ENCODE results near the gene MSMO1. TPM values are rescaled to one million over a fixed set of nuclear protein-coding genes. Genes with fewer than 3 reads are reported as not detected.
A peak's percentile ranks its signal among the peaks of the same experiment; 100 is the strongest.

MSMO1 gene
- total RNA-seq, 1 experiment from 2014 or later, result 72.9 TPM

GRCh38 chr4:165297626-165298025, 29.8 kb upstream of the MSMO1 start (continued):
- no peak for TF ChIP-seq CREM (CRISPR knock-in tag; IDR thresholded peaks at IDR 0.05)

GRCh38 chr4:165299399-165300060, 27.9 kb upstream of the MSMO1 start:
- Mint-ChIP-seq H3K27ac (peak overlapping the region; percentile 25; the same call in 1 of the 2 replicates), H3K36me3 (peaks cover 5% of the 10 kb centered on the region), H3K27me3 (ENCODE audit: low read depth) (no peaks in the 10 kb centered on the region), H3K4me3 (no peak overlapping the region), H3K9me3 (no peaks in the 10 kb centered on the region), H3K4me1 (peaks cover 6% of the 10 kb centered on the region)
- ChIA-PET CTCF (no interaction called here), POLR2A (no interaction called here)
- DNase-seq (ENCODE audit: low spot score) (no peak), ATAC-seq (no peak)
- TF ChIP-seq SOX15 (CRISPR knock-in tag; IDR thresholded peaks at IDR 0.05) (no peak), GRHL2 (CRISPR knock-in tag; IDR thresholded peaks at IDR 0.05; ENCODE audit: insufficient replicate concordance, severe bottlenecking) (no peak), SMAD4 (CRISPR knock-in tag; IDR thresholded peaks at IDR 0.05) (no peak), E2F5 (CRISPR knock-in tag; IDR thresholded peaks at IDR 0.05) (no peak)

- H3K27ac Mint-ChIP-seq, result no peak overlapping the region; the same call in 1 of the 2 replicates
- ChIA-PET POLR2A (no interaction called here), CTCF (interaction anchor here (0.5 kb wide), 1 partner anchor 83 kb away, joined by 3 read pairs; no protein-coding TSS in a partner anchor)
- H3K27me3 Mint-ChIP-seq (ENCODE audit: low read depth), result no peaks in the 10 kb centered on the region
- ATAC-seq, result no peak
- H3K36me3 Mint-ChIP-seq, result peaks cover 5% of the 10 kb centered on the region
- H3K4me1 Mint-ChIP-seq, result no peaks in the 10 kb centered on the region
- TF ChIP-seq ZBTB43 (CRISPR knock-in tag; IDR thresholded peaks at IDR 0.05) (no peak), NR1H2 (CRISPR knock-in tag; IDR thresholded peaks at IDR 0.05) (no peak), ATF3 (CRISPR knock-in tag; conservative IDR thresholded peaks at IDR 0.05) (no peak), ZNF317 (CRISPR knock-in tag; IDR thresholded peaks at IDR 0.05; ENCODE audit: borderline replicate concordance, low read depth) (no peak), TEAD1 (CRISPR knock-in tag; IDR thresholded peaks at IDR 0.05) (no peak), RORB (CRISPR knock-in tag; IDR thresholded peaks at IDR 0.05) (no peak)
- DNase-seq (ENCODE audit: low spot score), result no peak
- H3K4me3 Mint-ChIP-seq, result no peak overlapping the region
- no peaks in the 10 kb centered on the region for H3K9me3 Mint-ChIP-seq
Observed at GRCh38 chr4:165301833-165302232, 25.6 kb upstream of the MSMO1 start.

GRCh38 chr4:165302658-165303057, 24.8 kb upstream of the MSMO1 start:
- H3K4me3 Mint-ChIP-seq, result no peak overlapping the region
- ATAC-seq (no peak), DNase-seq (ENCODE audit: low spot score) (no peak)
- POLR2A ChIA-PET, result no interaction called here
- no peaks in the 10 kb centered on the region for H3K27me3 Mint-ChIP-seq (ENCODE audit: low read depth)
- CTCF ChIA-PET, result no interaction called here
- peaks cover 5% of the 10 kb centered on the region for H3K36me3 Mint-ChIP-seq
- no peaks in the 10 kb centered on the region for H3K4me1 Mint-ChIP-seq
- no peaks in the 10 kb centered on the region for H3K9me3 Mint-ChIP-seq
- H3K27ac Mint-ChIP-seq, result no peak overlapping the region
- TF ChIP-seq ETV6 (CRISPR knock-in tag; IDR thresholded peaks at IDR 0.05), result no peak
- no peak for TF ChIP-seq NFYB (CRISPR knock-in tag; conservative IDR thresholded peaks at IDR 0.05; ENCODE audit: low read depth)
- no peak for TF ChIP-seq MYBL2 (CRISPR knock-in tag; IDR thresholded peaks at IDR 0.05)
- TF ChIP-seq EMX1 (CRISPR knock-in tag; IDR thresholded peaks at IDR 0.05), result no peak
- TF ChIP-seq ZNF425 (CRISPR knock-in tag; conservative IDR thresholded peaks at IDR 0.05), result no peak
- no peak for TF ChIP-seq ZNF219 (CRISPR knock-in tag; IDR thresholded peaks at IDR 0.05; ENCODE audit: borderline replicate concordance)
- TF ChIP-seq GRHL2 (CRISPR knock-in tag; IDR thresholded peaks at IDR 0.05; ENCODE audit: insufficient replicate concordance, severe bottlenecking), result no peak
- TF ChIP-seq ZNF232 (CRISPR knock-in tag; IDR thresholded peaks at IDR 0.05), result no peak
- TF ChIP-seq ZNF396 (CRISPR knock-in tag; IDR thresholded peaks at IDR 0.05; ENCODE audit: borderline replicate concordance), result no peak
- no peak for TF ChIP-seq ZNF317 (CRISPR knock-in tag; IDR thresholded peaks at IDR 0.05; ENCODE audit: borderline replicate concordance, low read depth)
- no peak for TF ChIP-seq ARID4B (CRISPR knock-in tag; IDR thresholded peaks at IDR 0.05; ENCODE audit: borderline replicate concordance)
- no peak for TF ChIP-seq ZNF423 (CRISPR knock-in tag; IDR thresholded peaks at IDR 0.05)
- TF ChIP-seq NR2C2 (CRISPR knock-in tag; IDR thresholded peaks at IDR 0.05), result no peak
- no peak for TF ChIP-seq ELF4 (CRISPR knock-in tag; IDR thresholded peaks at IDR 0.05; ENCODE audit: low read depth)

All from WTC11 (cell line).